Anterior cingulate cortex (tissue), 58 donors: ENCODE measurements around the gene LRRC7.
A peak's percentile ranks its signal among the peaks of the same experiment; 100 is the strongest.

Experiments
- DNase-seq, 58 donors: peaks; one replicate each; lab custom pipeline; 2025; lab: John Stamatoyannopoulos, UW

LRRC7 gene

GRCh38 chr1:70142075-70142474, 574.4 kb downstream of the LRRC7 start:
- peak in 1 of 58 donors; percentile 3 for DNase-seq

GRCh38 chr1:70143048-70143659, 575.4 kb downstream of the LRRC7 start:
- DNase-seq: no peak

- no peak for DNase-seq
Measured at GRCh38 chr1:70146488-70146887, 578.8 kb downstream of the LRRC7 start.

- no peak for DNase-seq
Measured at GRCh38 chr1:70150444-70150843, 582.7 kb downstream of the LRRC7 start.

GRCh38 chr1:70153739-70154138, 586.0 kb downstream of the LRRC7 start:
- no peak for DNase-seq

GRCh38 chr1:70156529-70157120, 588.9 kb downstream of the LRRC7 start:
- no peak for DNase-seq

GRCh38 chr1:70164350-70164749, 596.6 kb downstream of the LRRC7 start:
- DNase-seq: no peak

GRCh38 chr1:70168283-70168682, 600.6 kb downstream of the LRRC7 start:
- DNase-seq: no peak

GRCh38 chr1:70169018-70169839, 601.5 kb downstream of the LRRC7 start:
- DNase-seq: no peak

- no peak for DNase-seq
Measured at GRCh38 chr1:70171512-70171911, 603.8 kb downstream of the LRRC7 start.
